Measurements from ENCODE around the gene HCN1.

HCN1 gene

GRCh38 chr5:45414620-45415573 is 281.3 kb downstream of the HCN1 start:
- no peak for DNase-seq (ENCODE audit: extremely low read depth, low read depth)
- TF ChIP-seq, protein P1, sequence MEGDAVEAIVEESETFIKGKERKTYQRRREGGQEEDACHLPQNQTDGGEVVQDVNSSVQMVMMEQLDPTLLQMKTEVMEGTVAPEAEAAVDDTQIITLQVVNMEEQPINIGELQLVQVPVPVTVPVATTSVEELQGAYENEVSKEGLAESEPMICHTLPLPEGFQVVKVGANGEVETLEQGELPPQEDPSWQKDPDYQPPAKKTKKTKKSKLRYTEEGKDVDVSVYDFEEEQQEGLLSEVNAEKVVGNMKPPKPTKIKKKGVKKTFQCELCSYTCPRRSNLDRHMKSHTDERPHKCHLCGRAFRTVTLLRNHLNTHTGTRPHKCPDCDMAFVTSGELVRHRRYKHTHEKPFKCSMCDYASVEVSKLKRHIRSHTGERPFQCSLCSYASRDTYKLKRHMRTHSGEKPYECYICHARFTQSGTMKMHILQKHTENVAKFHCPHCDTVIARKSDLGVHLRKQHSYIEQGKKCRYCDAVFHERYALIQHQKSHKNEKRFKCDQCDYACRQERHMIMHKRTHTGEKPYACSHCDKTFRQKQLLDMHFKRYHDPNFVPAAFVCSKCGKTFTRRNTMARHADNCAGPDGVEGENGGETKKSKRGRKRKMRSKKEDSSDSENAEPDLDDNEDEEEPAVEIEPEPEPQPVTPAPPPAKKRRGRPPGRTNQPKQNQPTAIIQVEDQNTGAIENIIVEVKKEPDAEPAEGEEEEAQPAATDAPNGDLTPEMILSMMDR (IDR thresholded peaks at IDR 0.05; ENCODE audit: low read depth, low read length, missing control alignments), result no peak

GRCh38 chr5:45411971-45412612 is 284.1 kb downstream of the HCN1 start:
- no peak overlapping the region for H3K4me3 ChIP-seq (replicated peaks; ENCODE audit: low read depth, low read length)
- DNase-seq (ENCODE audit: extremely low read depth, low read depth), result no peak
- TF ChIP-seq, protein P1 (IDR thresholded peaks at IDR 0.05; ENCODE audit: low read depth, low read length, missing control alignments), result no peak

More at GRCh38 chr5:45414620-45415573, 281.3 kb downstream of the HCN1 start:
- no peak overlapping the region for H3K4me3 ChIP-seq (replicated peaks; ENCODE audit: low read depth, low read length)

DNA sequence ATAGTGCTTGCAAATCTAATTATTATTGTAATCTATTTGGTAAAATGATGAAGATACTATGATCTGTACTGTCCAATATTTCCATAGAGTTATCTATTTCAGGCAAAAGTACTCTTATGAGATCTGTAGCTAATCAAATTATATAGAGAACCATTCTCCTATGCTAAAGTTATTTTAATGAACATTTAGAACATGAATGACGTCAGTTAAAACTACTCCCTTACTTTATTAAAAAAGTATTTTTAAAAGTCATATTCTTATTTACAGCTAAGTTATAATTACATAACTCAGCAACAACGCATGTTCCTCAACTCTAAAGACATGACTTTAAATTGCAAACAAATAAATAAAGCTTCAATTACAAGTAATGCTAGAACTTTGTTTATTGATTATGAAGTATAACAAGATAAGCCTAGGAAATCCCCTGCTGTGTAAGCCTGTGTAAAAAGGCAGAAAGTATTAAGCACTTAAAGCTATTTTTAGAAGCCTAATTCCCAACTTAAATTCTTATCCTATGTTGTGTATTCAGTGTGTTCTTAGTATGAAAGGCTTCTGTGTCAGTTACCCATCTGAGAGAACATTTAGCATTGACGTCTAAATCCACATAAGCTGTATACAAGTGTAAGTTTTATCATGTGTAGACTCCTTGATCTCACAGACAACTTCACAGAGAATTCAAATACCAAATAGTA is 285.7 kb downstream of the HCN1 start:
- H3K4me3 ChIP-seq (replicated peaks; ENCODE audit: low read depth, low read length), result no peak overlapping the region

GRCh38 chr5:45408067-45408466 is 288.1 kb downstream of the HCN1 start:
- TF ChIP-seq, protein P1 (IDR thresholded peaks at IDR 0.05; ENCODE audit: low read depth, low read length, missing control alignments), result no peak
- H3K4me3 ChIP-seq (replicated peaks; ENCODE audit: low read depth, low read length), result no peak overlapping the region

More for the DNA sequence above, 285.7 kb downstream of the HCN1 start:
- DNase-seq (ENCODE audit: extremely low read depth, low read depth), result no peak
- TF ChIP-seq, protein P1 (IDR thresholded peaks at IDR 0.05; ENCODE audit: low read depth, low read length, missing control alignments), result no peak

DNA sequence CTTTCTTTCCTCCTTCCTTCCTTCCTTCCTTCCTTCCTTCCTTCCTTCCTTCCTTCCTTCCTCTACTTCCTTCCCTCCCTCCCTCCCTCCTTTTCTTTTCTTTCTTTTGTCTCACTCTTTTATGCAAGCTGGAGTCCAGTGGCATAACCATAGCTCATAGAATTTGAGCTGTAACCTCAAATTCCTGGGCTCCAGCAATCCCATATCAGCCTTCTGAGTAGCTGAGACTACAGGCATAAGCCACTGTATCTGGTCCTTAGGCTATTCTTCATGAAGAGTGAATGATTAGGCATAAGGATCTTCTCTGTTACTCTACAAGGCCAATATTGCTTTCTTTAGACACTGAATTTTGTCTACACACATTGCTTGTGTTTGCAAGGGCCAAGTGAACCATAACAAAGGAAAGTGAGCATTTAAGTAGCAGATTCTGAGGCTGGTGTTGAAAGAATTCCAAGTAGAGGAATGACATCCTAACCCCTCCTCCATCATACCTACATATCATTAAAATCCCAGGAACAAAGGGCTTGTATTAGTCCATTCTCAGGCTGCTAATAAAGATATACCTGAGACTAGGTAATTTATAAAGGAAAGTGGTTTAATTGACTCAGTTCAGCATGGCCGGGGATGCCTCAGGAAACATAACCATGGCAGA is 293.2 kb downstream of the HCN1 start:
- H3K4me3 ChIP-seq (replicated peaks; ENCODE audit: low read depth, low read length), result no peak overlapping the region
- DNase-seq (ENCODE audit: extremely low read depth, low read depth), result no peak
- TF ChIP-seq, protein P1 (IDR thresholded peaks at IDR 0.05; ENCODE audit: low read depth, low read length, missing control alignments), result no peak

More at GRCh38 chr5:45408067-45408466, 288.1 kb downstream of the HCN1 start:
- no peak for DNase-seq (ENCODE audit: extremely low read depth, low read depth)

GRCh38 chr5:45399041-45399440 is 297.1 kb downstream of the HCN1 start:
- no peak overlapping the region for H3K4me3 ChIP-seq (replicated peaks; ENCODE audit: low read depth, low read length)
- DNase-seq (ENCODE audit: extremely low read depth, low read depth), result no peak
- TF ChIP-seq, protein P1 (IDR thresholded peaks at IDR 0.05; ENCODE audit: low read depth, low read length, missing control alignments), result no peak
